ENCODE measurements around the gene NOLC1.
"Not testable (repeated sequence)": the region's sequence is repeated elsewhere in the genome, so short reads cannot be mapped to it uniquely, and the experiment has no call there.

Gene NOLC1

GRCh38 chr10:102159051-102159597 lies 6.9 kb downstream of the NOLC1 start:
- no peak for FAIRE-seq

GRCh38 chr10:102159831-102160230 lies 7.6 kb downstream of the NOLC1 start:
- FAIRE-seq: no peak

- FAIRE-seq: no peak
These were observed 11.3 kb downstream of the NOLC1 start for GRCh38 chr10:102163342-102163989.

- no peak for FAIRE-seq
These were observed 15.7 kb downstream of the NOLC1 start for GRCh38 chr10:102167861-102168260.

GRCh38 chr10:102170602-102171001 lies 18.4 kb downstream of the NOLC1 start:
- FAIRE-seq: no peak

- FAIRE-seq: no peak
These were observed 20.1 kb downstream of the NOLC1 start for GRCh38 chr10:102172288-102172687.

- FAIRE-seq: no peak
These were observed 23.2 kb downstream of the NOLC1 start for GRCh38 chr10:102175415-102175814.

GRCh38 chr10:102184606-102185005 lies 32.4 kb downstream of the NOLC1 start:
- no peak for FAIRE-seq

GRCh38 chr10:102185272-102185671 lies 33.1 kb downstream of the NOLC1 start:
- no peak for FAIRE-seq

GRCh38 chr10:102185811-102186527 lies 33.8 kb downstream of the NOLC1 start:
- FAIRE-seq: no peak

- FAIRE-seq: no peak
These were observed 36.2 kb downstream of the NOLC1 start for GRCh38 chr10:102188298-102188940.

GRCh38 chr10:102188941-102189898 lies 37.0 kb downstream of the NOLC1 start:
- FAIRE-seq: not testable (repeated sequence)

GRCh38 chr10:102191956-102192355 lies 39.8 kb downstream of the NOLC1 start:
- no peak for FAIRE-seq

GRCh38 chr10:102195296-102195870 lies 43.2 kb downstream of the NOLC1 start:
- no peak for FAIRE-seq

GRCh38 chr10:102196893-102197292 lies 44.7 kb downstream of the NOLC1 start:
- no peak for FAIRE-seq

- no peak for FAIRE-seq
These were observed 45.8 kb downstream of the NOLC1 start for GRCh38 chr10:102198027-102198426.

GRCh38 chr10:102200751-102201640 lies 48.8 kb downstream of the NOLC1 start:
- no peak for FAIRE-seq

GRCh38 chr10:102202386-102202785 lies 50.2 kb downstream of the NOLC1 start:
- no peak for FAIRE-seq

- no peak for FAIRE-seq
These were observed 56.3 kb downstream of the NOLC1 start for GRCh38 chr10:102208311-102209035.

GRCh38 chr10:102211615-102212299 lies 59.6 kb downstream of the NOLC1 start:
- FAIRE-seq: no peak

Data from TTC549 (cell line).